Measurements from ENCODE around the gene KCNB1.

Gene KCNB1

DNA sequence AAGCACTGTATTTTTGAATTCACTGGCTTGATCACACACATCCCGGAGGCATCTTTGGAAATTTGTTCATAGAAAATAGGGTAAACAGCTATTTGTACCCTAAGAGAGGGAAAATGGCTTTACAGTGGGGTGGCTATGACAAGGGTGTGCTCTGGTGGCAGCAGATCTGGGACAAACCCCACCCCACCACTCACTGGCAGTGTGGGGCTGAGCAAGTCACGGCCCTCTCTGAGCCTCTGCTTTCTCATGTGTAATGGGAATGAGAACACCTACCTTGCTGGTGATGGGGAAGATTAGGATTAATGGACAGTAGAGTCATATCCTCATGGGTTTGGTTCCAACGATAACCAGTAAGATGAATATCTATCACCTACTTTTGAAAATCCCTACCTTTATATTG is 78.0 kb downstream of the KCNB1 start:
- TF ChIP-seq, protein P1, sequence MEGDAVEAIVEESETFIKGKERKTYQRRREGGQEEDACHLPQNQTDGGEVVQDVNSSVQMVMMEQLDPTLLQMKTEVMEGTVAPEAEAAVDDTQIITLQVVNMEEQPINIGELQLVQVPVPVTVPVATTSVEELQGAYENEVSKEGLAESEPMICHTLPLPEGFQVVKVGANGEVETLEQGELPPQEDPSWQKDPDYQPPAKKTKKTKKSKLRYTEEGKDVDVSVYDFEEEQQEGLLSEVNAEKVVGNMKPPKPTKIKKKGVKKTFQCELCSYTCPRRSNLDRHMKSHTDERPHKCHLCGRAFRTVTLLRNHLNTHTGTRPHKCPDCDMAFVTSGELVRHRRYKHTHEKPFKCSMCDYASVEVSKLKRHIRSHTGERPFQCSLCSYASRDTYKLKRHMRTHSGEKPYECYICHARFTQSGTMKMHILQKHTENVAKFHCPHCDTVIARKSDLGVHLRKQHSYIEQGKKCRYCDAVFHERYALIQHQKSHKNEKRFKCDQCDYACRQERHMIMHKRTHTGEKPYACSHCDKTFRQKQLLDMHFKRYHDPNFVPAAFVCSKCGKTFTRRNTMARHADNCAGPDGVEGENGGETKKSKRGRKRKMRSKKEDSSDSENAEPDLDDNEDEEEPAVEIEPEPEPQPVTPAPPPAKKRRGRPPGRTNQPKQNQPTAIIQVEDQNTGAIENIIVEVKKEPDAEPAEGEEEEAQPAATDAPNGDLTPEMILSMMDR (IDR thresholded peaks at IDR 0.05; ENCODE audit: low read length, missing control alignments): no peak
- H3K4me3 ChIP-seq (replicated peaks; ENCODE audit: low read depth, low read length): no peak overlapping the region
- DNase-seq (ENCODE audit: low read depth): no peak

DNA sequence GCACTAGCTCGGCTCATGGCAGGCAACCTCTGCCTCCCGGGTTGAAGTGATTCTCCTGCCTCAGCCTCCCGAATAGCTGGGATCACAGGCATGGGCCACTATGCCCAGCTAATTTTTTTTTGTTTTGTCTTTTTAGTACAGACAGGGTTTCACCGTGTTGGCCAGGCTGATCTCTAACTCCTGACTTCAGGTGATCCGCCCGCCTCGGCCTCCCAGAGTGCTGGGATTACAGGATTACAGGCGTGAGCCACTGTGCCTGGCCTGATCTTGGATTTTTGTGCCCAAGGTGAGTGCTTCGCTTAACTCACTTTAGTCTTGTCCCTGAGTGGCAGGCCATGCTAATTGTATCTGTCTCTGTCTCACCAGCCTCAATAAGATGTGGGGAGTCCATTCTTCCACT is 78.6 kb downstream of the KCNB1 start:
- TF ChIP-seq, protein P1 (IDR thresholded peaks at IDR 0.05; ENCODE audit: low read length, missing control alignments): no peak
- DNase-seq (ENCODE audit: low read depth): no peak

DNA sequence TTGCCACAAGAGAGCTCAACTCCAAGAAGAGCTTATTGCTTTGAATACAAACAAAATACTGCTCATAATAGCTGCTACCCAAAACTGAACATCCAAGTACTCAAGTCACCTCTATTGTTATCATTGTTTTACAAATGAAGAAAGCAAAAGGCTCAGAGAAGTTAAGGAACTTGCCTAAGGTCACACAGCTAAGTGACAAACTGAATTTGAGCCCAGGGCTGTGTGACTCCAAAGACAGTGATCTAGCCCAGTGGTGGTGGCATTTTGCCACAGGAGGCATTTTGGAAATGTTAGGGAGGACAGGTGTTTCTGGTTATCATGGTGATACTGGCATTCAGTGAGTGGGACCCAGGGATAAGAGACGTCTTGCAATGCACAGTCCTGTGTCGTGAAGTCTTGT is 79.5 kb downstream of the KCNB1 start:
- no peak overlapping the region for H3K4me3 ChIP-seq (replicated peaks; ENCODE audit: low read depth, low read length)
- TF ChIP-seq, protein P1 (IDR thresholded peaks at IDR 0.05; ENCODE audit: low read length, missing control alignments): no peak
- DNase-seq (ENCODE audit: low read depth): no peak

More for the DNA sequence above, 78.6 kb downstream of the KCNB1 start:
- no peak overlapping the region for H3K4me3 ChIP-seq (replicated peaks; ENCODE audit: low read depth, low read length)

DNA sequence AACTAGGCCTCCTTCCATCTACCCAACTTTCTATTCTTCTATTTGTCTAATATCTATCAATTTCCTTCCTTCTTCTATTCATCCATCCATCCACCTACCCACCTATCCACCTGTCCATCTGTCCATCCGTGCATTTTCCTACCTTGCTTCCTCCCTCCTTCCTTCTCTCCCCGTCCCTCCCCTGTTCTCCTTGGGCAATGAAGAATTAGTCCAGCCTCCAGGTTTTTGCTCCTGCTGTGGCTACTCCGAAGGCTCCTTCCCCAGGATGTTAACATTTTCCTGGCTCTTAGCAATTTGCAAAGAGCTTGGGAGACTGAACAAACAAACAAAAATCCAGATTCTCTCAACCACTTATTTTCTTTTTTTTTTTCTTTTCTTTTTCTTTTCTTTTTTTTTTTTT is 81.6 kb downstream of the KCNB1 start:
- no peak overlapping the region for H3K4me3 ChIP-seq (replicated peaks; ENCODE audit: low read depth, low read length)
- TF ChIP-seq, protein P1 (IDR thresholded peaks at IDR 0.05; ENCODE audit: low read length, missing control alignments): no peak
- DNase-seq (ENCODE audit: low read depth): peak; percentile 41

DNA sequence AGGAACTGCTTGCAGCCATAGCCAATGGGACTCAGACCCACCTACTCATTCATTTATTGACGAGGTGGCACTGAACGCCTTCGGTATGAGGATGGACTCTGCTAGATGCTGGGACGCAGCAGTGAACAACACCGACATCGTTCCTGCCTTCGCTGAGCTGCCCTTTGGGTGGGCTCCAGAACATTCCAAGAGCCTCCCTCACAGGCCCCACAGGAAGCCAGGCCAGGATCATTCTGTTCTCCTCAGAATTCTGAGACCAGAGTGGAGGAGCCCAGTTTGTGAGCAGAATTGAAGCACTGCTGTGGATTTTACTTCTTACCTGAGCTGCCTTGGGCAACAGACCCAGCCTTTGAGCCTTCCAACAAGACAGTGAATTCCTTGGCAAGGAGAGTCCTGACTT is 82.1 kb downstream of the KCNB1 start:
- TF ChIP-seq, protein P1 (IDR thresholded peaks at IDR 0.05; ENCODE audit: low read length, missing control alignments): no peak
- DNase-seq (ENCODE audit: low read depth): peak; percentile 32

DNA sequence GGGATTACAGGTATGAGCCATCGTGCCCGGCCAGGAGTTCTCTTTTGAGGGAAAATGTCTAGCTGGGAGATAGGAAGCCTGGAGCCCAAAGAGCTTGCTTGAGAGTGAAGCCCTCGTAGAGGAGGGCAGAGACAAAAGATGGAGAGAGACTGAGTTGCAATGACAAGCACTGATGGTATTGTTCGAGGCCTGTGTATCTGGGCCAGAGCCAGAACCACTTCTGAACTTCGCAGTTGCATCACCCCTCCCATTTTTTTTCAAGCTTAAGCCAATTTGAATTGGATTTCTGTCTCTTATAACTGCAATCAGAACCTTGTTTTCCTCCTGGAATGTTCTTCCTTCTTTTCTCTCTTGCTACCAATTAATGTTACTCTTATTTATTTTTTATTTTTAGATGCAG is 83.1 kb downstream of the KCNB1 start:
- TF ChIP-seq, protein P1 (IDR thresholded peaks at IDR 0.05; ENCODE audit: low read length, missing control alignments): no peak
- no peak overlapping the region for H3K4me3 ChIP-seq (replicated peaks; ENCODE audit: low read depth, low read length)
- peak; percentile 61 for DNase-seq (ENCODE audit: low read depth)

More for the DNA sequence above, 82.1 kb downstream of the KCNB1 start:
- H3K4me3 ChIP-seq (replicated peaks; ENCODE audit: low read depth, low read length): no peak overlapping the region

DNA sequence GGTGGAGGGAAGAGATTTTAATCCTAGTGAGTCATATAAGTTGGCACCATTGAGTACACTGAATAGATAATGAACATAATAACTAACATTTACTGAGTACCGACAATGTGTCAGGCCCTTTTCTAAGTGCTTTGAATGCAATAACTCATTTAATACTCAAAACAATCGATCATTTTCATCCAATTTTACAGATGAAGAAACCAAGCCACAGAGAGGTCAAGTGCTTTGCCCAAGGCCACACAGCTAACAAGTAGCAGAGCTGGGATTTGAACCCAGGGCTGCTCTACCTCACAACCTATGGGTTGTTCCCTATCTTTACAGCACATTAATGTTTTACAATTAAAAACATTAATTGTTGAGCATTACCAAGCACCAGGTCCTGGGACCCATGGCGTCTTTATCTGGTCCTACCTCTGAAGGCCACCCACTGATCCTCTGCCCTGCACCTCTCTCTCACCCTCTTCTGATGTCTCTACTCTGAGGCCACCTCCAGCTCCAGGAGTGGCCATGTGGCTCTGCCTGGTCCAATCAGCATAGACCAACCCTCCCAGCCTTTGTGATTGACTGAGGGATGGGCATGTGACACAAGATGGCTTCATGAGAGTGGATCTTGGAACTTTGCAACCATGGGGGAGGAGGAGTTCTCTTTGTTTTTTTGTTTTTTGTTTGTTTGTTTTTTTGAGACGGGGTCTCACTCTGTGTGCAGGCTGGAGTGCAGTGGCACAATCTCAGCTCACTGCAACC is 83.9 kb downstream of the KCNB1 start:
- H3K4me3 ChIP-seq (replicated peaks; ENCODE audit: low read depth, low read length): no peak overlapping the region
- DNase-seq (ENCODE audit: low read depth): no peak
- TF ChIP-seq, protein P1 (IDR thresholded peaks at IDR 0.05; ENCODE audit: low read length, missing control alignments): no peak

Data from fibroblast of pulmonary artery (primary cell).